Neuronal stem cell (in vitro differentiated cells): Measurements from ENCODE around the gene SETD2.

ENCODE experiments used
- DNase-seq: peaks from one replicate; pipeline ENCODE4 v3.0.0-alpha.2; 2013; ENCODE audit warnings: low spot score
- H2AFZ ChIP-seq: one replicate; pipeline ENCODE4 v1.6.1; 2013; ENCODE audit warnings: mild to moderate bottlenecking, low read length, inconsistent platforms
- H2AK5ac ChIP-seq: 2 replicates; pipeline ENCODE4 v1.6.1; 2013; ENCODE audit warnings: low read depth, mild to moderate bottlenecking, inconsistent platforms, low read length, moderate library complexity, mixed read lengths
- H2BK120ac ChIP-seq: 2 replicates; pipeline ENCODE4 v1.6.1; 2013; ENCODE audit warnings: low read depth, mild to moderate bottlenecking, inconsistent platforms, low read length, moderate library complexity, mixed read lengths
- H2BK12ac ChIP-seq: one replicate; pipeline ENCODE4 v1.6.1; 2013; ENCODE audit warnings: low read length, inconsistent platforms
- H2BK15ac ChIP-seq: 2 replicates; pipeline ENCODE4 v1.6.1; 2013; ENCODE audit warnings: mild to moderate bottlenecking, low read length, inconsistent platforms, mixed read lengths
- H2BK5ac ChIP-seq: one replicate; pipeline ENCODE4 v1.6.1; 2013; ENCODE audit warnings: inconsistent platforms, mild to moderate bottlenecking, low read length, moderate library complexity
- H3K14ac ChIP-seq: one replicate; pipeline ENCODE4 v1.6.1; 2013; ENCODE audit warnings: low read length, inconsistent platforms
- H3K18ac ChIP-seq: 2 replicates; pipeline ENCODE4 v1.6.1; 2013; ENCODE audit warnings: low read length, inconsistent platforms
- H3K23ac ChIP-seq: 2 replicates; pipeline ENCODE4 v1.6.1; 2013; ENCODE audit warnings: low read depth, mild to moderate bottlenecking, mixed read lengths, low read length, inconsistent platforms; ENCODE audit not compliant: poor library complexity
- H3K27ac ChIP-seq: replicated peaks from 3 replicates; pipeline ENCODE4 v1.5.1; 2013; ENCODE audit warnings: low read length, inconsistent platforms
- H3K27me3 ChIP-seq, 3 experiments: 2 replicates each; pipeline ENCODE4 v1.6.1; 2013; ENCODE audit warnings: low read length in 3 of 3, mild to moderate bottlenecking in 2 of 3, inconsistent platforms in 1 of 3, low read depth in 1 of 3, mixed read lengths in 1 of 3, moderate library complexity in 1 of 3; ENCODE audit not compliant: control insufficient read depth in 3 of 3, insufficient read depth in 3 of 3
- H3K36me3 ChIP-seq, 2 donors: replicated peaks in 1 of 2; 2 replicates each; pipeline ENCODE4 v1.6.1; 2013; ENCODE audit warnings: low read length in 2 of 2; ENCODE audit not compliant: control insufficient read depth in 2 of 2, insufficient read depth in 2 of 2
- H3K4ac ChIP-seq: 2 replicates; pipeline ENCODE4 v1.6.1; 2013; ENCODE audit warnings: inconsistent platforms, mild to moderate bottlenecking, low read length, moderate library complexity
- H3K4me1 ChIP-seq, 2 donors: 1 replicate in 1 of 2; 2 replicates in 1 of 2; pipeline ENCODE4 v1.6.1; 2013; ENCODE audit warnings: low read length in 2 of 2, low read depth in 1 of 2; ENCODE audit not compliant: control insufficient read depth in 2 of 2, insufficient read depth in 1 of 2
- H3K4me2 ChIP-seq: one replicate; pipeline ENCODE4 v1.6.1; 2013; ENCODE audit warnings: mild to moderate bottlenecking, low read length, inconsistent platforms; ENCODE audit not compliant: insufficient read depth, poor library complexity, severe bottlenecking
- H3K4me3 ChIP-seq, 2 donors: 2 replicates each; pipeline ENCODE4 v1.5.1; 2013; ENCODE audit warnings: low read length in 2 of 2, mild to moderate bottlenecking in 2 of 2, inconsistent platforms in 1 of 2, moderate library complexity in 1 of 2
- H3K79me1 ChIP-seq: one replicate; pipeline ENCODE4 v1.6.1; 2013; ENCODE audit warnings: low read depth, mild to moderate bottlenecking, inconsistent platforms, low read length, moderate library complexity
- H3K9ac ChIP-seq: one replicate; pipeline ENCODE4 v1.6.1; 2013; ENCODE audit warnings: mild to moderate bottlenecking, low read depth, low read length, inconsistent platforms; ENCODE audit not compliant: poor library complexity
- H3K9me3 ChIP-seq, 2 donors: replicated peaks in 1 of 2; 2 replicates each; pipeline versions ENCODE3 to v1.6.1; 2013; ENCODE audit warnings: low read length in 2 of 2, mild to moderate bottlenecking in 2 of 2, inconsistent platforms in 1 of 2, low read depth in 1 of 2, mixed read lengths in 1 of 2, moderate library complexity in 1 of 2; ENCODE audit not compliant: control insufficient read depth in 2 of 2, insufficient read depth in 1 of 2
- H4K8ac ChIP-seq: one replicate; pipeline ENCODE4 v1.6.1; 2013; ENCODE audit warnings: low read depth, mild to moderate bottlenecking, inconsistent platforms, low read length, moderate library complexity
- H4K91ac ChIP-seq: one replicate; pipeline ENCODE4 v1.6.1; 2013; ENCODE audit warnings: low read length, low read depth, mild to moderate bottlenecking, inconsistent platforms; ENCODE audit not compliant: poor library complexity
- WGBS, 2 donors: extraction: QIAGEN DNeasy Blood & Tissue Kit; methylation state at CpG; one replicate each; pipeline ENCODE4 v1.1.7; 2013; ENCODE audit warnings: missing lambda C conversion rate in 2 of 2, mixed read lengths in 1 of 2; ENCODE audit not compliant: insufficient read length in 2 of 2, insufficient replicate concordance in 1 of 2; ENCODE audit errors: extremely low coverage in 2 of 2; 5-methylcytosine and 5-hydroxymethylcytosine counted together

Gene SETD2

GRCh38 chr3:47006145-47006651 lies 157.7 kb downstream of the SETD2 start:
- Histone ChIP-seq H2BK15ac (no peak overlapping the region), H3K79me1 (no peaks in the 10 kb centered on the region), H3K9me3 (no peaks in the 10 kb centered on the region), H3K4me3 (peak overlapping the region in 1 of 2 donors; percentile 45), H3K27ac (no peak overlapping the region), H2AFZ (no peak overlapping the region), H3K27me3 (no peaks in the 10 kb centered on the region), H2BK120ac (no peak overlapping the region), H3K14ac (no peak overlapping the region), H4K91ac (no peak overlapping the region), H3K4me1 (peaks cover 0 to 5% of the 10 kb centered on the region in 2 donors), H2BK5ac (no peak overlapping the region), H3K4me2 (no peak overlapping the region), H2BK12ac (no peak overlapping the region), H2AK5ac (no peak overlapping the region), H3K36me3 (peaks cover 0 to 9% of the 10 kb centered on the region in 2 donors), H3K18ac (no peak overlapping the region), H3K4ac (no peak overlapping the region), H3K23ac (peak overlapping the region; percentile 59), H4K8ac (no peak overlapping the region), H3K9ac (no peak overlapping the region)
- DNase-seq = no peak
- WGBS, 2 donors = no CpG with 5 or more reads among the region's 9 CpGs

- H3K4me3 ChIP-seq = no peak overlapping the region
- no peak overlapping the region for H2AK5ac ChIP-seq
- H3K9ac ChIP-seq = no peak overlapping the region
- no peak overlapping the region for H2AFZ ChIP-seq
- H3K4me1 ChIP-seq = peaks cover 0 to 5% of the 10 kb centered on the region in 2 donors
- H3K36me3 ChIP-seq = peaks cover 0 to 9% of the 10 kb centered on the region in 2 donors
- H3K23ac ChIP-seq = peak overlapping the region; percentile 59
- H3K18ac ChIP-seq = no peak overlapping the region
- no peak overlapping the region for H4K8ac ChIP-seq
- H3K27ac ChIP-seq = no peak overlapping the region
- no peak overlapping the region for H2BK12ac ChIP-seq
- no peak overlapping the region for H4K91ac ChIP-seq
- no CpG with 5 or more reads among the region's 32 CpGs for WGBS, 2 donors
- H3K4ac ChIP-seq = no peak overlapping the region
- H2BK15ac ChIP-seq = no peak overlapping the region
- no peak overlapping the region for H3K14ac ChIP-seq
- H2BK5ac ChIP-seq = no peak overlapping the region
- no peak for DNase-seq
- H3K27me3 ChIP-seq = no peaks in the 10 kb centered on the region
- no peaks in the 10 kb centered on the region for H3K79me1 ChIP-seq
- H2BK120ac ChIP-seq = no peak overlapping the region
- no peak overlapping the region for H3K4me2 ChIP-seq
- H3K9me3 ChIP-seq = no peaks in the 10 kb centered on the region
Measured at GRCh38 chr3:47005212-47006144, 158.4 kb downstream of the SETD2 start.

GRCh38 chr3:47004369-47005211 lies 159.3 kb downstream of the SETD2 start:
- peaks cover 0 to 9% of the 10 kb centered on the region in 2 donors for H3K36me3 ChIP-seq
- H2BK5ac ChIP-seq = peak overlapping the region; percentile 80
- WGBS, 2 donors = no CpG with 5 or more reads among the region's 17 CpGs
- H3K9ac ChIP-seq = peak overlapping the region; percentile 3
- H2BK15ac ChIP-seq = no peak overlapping the region
- no peak overlapping the region for H2AK5ac ChIP-seq
- no peak overlapping the region for H3K27ac ChIP-seq
- no peak overlapping the region for H2AFZ ChIP-seq
- H4K8ac ChIP-seq = peak overlapping the region; percentile 2
- no peak overlapping the region for H2BK120ac ChIP-seq
- H3K18ac ChIP-seq = no peak overlapping the region
- H3K79me1 ChIP-seq = peaks cover 2% of the 10 kb centered on the region
- peak overlapping the region; percentile 69 for H2BK12ac ChIP-seq
- no peak overlapping the region for H3K4me2 ChIP-seq
- H3K4ac ChIP-seq = peak overlapping the region; percentile 37
- H4K91ac ChIP-seq = no peak overlapping the region
- peak overlapping the region; percentile 29 for H3K23ac ChIP-seq
- no peak overlapping the region for H3K4me3 ChIP-seq
- H3K9me3 ChIP-seq = no peaks in the 10 kb centered on the region
- H3K14ac ChIP-seq = no peak overlapping the region
- no peaks in the 10 kb centered on the region for H3K27me3 ChIP-seq
- peaks cover 0 to 1% of the 10 kb centered on the region in 2 donors for H3K4me1 ChIP-seq
- no peak for DNase-seq
